Heart right ventricle (tissue), 16 donors: ENCODE data around the gene LRFN3. TPM values are rescaled to one million over a fixed set of nuclear protein-coding genes. Genes with fewer than 3 reads are reported as not detected.

Source experiments
- ATAC-seq, 8 donors: fragments of 200-7000 bp; cut with Tn5 transposase; one replicate each; pipeline ENCODE4 v1.9.1; 2020; ENCODE audit warnings: mild to moderate bottlenecking in 8 of 8, moderate library complexity in 8 of 8, moderate number of reproducible peaks in 1 of 8
- DNase-seq, 2 donors: peaks; one replicate each; pipeline ENCODE4 v3.0.0-alpha.2; 2020
- H3K27ac ChIP-seq, 10 donors: fragments of 200-600 bp; sonication (generic) in 2 of 10; one replicate each; pipeline versions ENCODE4 v1.5.0 to v1.8.0; 2020 to 2022; ENCODE audit warnings: mild to moderate bottlenecking in 3 of 10
- H3K27me3 ChIP-seq, 7 donors: fragments of 200-600 bp; one replicate each; pipeline ENCODE4 v1.8.0; 2021 to 2022; ENCODE audit warnings: mild to moderate bottlenecking in 2 of 7
- H3K36me3 ChIP-seq, 9 donors: fragments of 200-600 bp; sonication (generic) in 1 of 9; one replicate each; pipeline versions ENCODE4 v1.5.0 to v1.8.0; 2020 to 2022; ENCODE audit warnings: mild to moderate bottlenecking in 2 of 9
- H3K4me1 ChIP-seq, 9 donors: fragments of 200-600 bp; sonication (generic) in 1 of 9; one replicate each; pipeline versions ENCODE4 v1.5.0 to v1.8.0; 2020 to 2022; ENCODE audit warnings: mild to moderate bottlenecking in 4 of 9
- H3K4me3 ChIP-seq, 10 donors: fragments of 200-600 bp; sonication (generic) in 2 of 10; one replicate each; pipeline versions ENCODE4 v1.5.0 to v1.8.0; 2020 to 2022; ENCODE audit warnings: mild to moderate bottlenecking in 7 of 10, moderate library complexity in 2 of 10
- H3K9me3 ChIP-seq, 11 donors: fragments of 200-600 bp in 10 of 11; sonication (generic) in 2 of 11; one replicate each; pipeline versions ENCODE4 v1.5.0 to v1.8.0; 2013 to 2022; ENCODE audit warnings: mild to moderate bottlenecking in 2 of 11, control low read depth in 1 of 11, moderate library complexity in 1 of 11
- WGBS, 2 donors: extraction: QIAGEN DNeasy Blood & Tissue Kit; methylation state at CpG; one replicate each; pipeline ENCODE4 v1.1.7; 2013; ENCODE audit warnings: inconsistent platforms in 1 of 2; 5-methylcytosine and 5-hydroxymethylcytosine counted together
- intact Hi-C, 10 donors: fragments of 100-400 bp; cut with DNase I; formaldehyde crosslinking; loops; one replicate each; pipeline versions ENCODE4 v1.11.1 to v1.14.2; 2022
- polyA plus RNA-seq, 2 donors: library from polyadenylated mRNA; stranded (reverse); fragments of 200-250 nt; gene quantifications; one replicate each; pipeline ENCODE4 v1.2.3, GENCODE V29; 2013
- total RNA-seq, 10 donors: library from RNA; stranded (reverse); fragmentation: NEBNext Ultra II Directional in 3 of 10; extraction: Animal tissue kit (Norgen Biotek cat#: 25700) in 3 of 10; gene quantifications; one replicate each; pipeline versions ENCODE4 v1.2.1 to v1.2.4, GENCODE V29; 2021 to 2023
- TF ChIP-seq, protein P1 (sequence below), 9 donors: fragments of 200-600 bp; sonication (generic) in 2 of 9; IDR thresholded peaks; one replicate each; pipeline versions ENCODE4 v1.5.0 to v1.8.0; 2021 to 2022; ENCODE audit warnings: antibody characterized with exemption in 9 of 9, mild to moderate bottlenecking in 5 of 9, moderate library complexity in 1 of 9
- donor health status: Arrhythmogenic right ventricular cardiomyopathy.
- donor health status: ischemic (EF 13 %, LVEDD 7.1; RV severe dilation, severe dysfunction).
- donor health status: healthy with polysubstance abuse.
- donor health status: DM: no; HTN: yes; CAD: no.
- donor health status: DM: no; HTN: no; CAD: no.
- donor health status: ischemic (EF 25% LVEDD 6.9; RV normal size, moderate dysfunction).
- donor health status: ischemic (EF 25% LVEDD 5.7; RV mildly dilated, moderate dysfunction).
- donor health status: healthy.
- donor health status: DM: yes; HTN: yes; CAD: no.
- donor health status: Ischemic cardiomyopathy.
- donor health status: ischemic (EF 35%, LVEDD 5.7; RV mildly dilated, moderate dysfunction).
- donor health status: nonischemic (EF 11% LVEDD 7.7; RV severe dilation, severe dysfunction).
- donor health status: DM: yes; HTN: yes; CAD: no.
- donor health status: PGD.
- donor health status: ischemic (EF 29% LVEDD 5.4; RV normal size, mild dysfunction).
- donor health status: nonischemic (EF 23%, LVEDD 6.1; RV moderate dilation, normal function).

LRFN3 gene
- total and polyA plus RNA-seq, 12 donors, result 3.4 to 9.6 (median 5.8) TPM

DNA sequence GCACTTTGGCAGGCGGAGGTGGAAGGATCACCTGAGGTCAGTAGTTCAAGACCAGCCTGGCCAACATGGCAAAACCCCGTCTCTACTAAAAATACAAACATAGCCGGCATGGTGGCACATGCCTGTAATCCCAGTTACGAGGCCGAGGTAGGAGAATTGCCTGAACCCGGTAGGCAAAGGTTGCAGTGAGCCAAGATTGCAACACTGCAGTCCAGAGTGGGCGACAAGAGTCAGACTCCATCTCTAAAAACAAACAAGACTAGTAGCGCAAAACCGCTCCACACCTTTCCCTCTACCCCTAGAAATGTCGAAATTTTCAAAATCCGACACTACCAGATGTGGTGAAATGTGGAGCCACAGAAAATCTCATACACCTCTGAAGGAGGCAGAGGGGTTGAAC lies 16.9 kb upstream of the LRFN3 start:
- H3K4me1 ChIP-seq, result peaks cover 0 to 11% (median 0%) of the 10 kb centered on the region in 9 donors
- ATAC-seq, result no peak
- TF ChIP-seq, protein P1, sequence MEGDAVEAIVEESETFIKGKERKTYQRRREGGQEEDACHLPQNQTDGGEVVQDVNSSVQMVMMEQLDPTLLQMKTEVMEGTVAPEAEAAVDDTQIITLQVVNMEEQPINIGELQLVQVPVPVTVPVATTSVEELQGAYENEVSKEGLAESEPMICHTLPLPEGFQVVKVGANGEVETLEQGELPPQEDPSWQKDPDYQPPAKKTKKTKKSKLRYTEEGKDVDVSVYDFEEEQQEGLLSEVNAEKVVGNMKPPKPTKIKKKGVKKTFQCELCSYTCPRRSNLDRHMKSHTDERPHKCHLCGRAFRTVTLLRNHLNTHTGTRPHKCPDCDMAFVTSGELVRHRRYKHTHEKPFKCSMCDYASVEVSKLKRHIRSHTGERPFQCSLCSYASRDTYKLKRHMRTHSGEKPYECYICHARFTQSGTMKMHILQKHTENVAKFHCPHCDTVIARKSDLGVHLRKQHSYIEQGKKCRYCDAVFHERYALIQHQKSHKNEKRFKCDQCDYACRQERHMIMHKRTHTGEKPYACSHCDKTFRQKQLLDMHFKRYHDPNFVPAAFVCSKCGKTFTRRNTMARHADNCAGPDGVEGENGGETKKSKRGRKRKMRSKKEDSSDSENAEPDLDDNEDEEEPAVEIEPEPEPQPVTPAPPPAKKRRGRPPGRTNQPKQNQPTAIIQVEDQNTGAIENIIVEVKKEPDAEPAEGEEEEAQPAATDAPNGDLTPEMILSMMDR (IDR thresholded peaks at IDR 0.05), result no peak
- H3K36me3 ChIP-seq, result no peaks in the 10 kb centered on the region
- 90 to 92% methylated on average over 11 of the region's 11 CpGs for WGBS, 2 donors
- H3K9me3 ChIP-seq, result no peaks in the 10 kb centered on the region
- no peak for DNase-seq
- H3K27ac ChIP-seq, result no peak overlapping the region
- H3K4me3 ChIP-seq, result no peak overlapping the region
- intact Hi-C loops, result no loop called here
- peaks cover 0 to 15% (median 0%) of the 10 kb centered on the region in 7 donors for H3K27me3 ChIP-seq

DNA sequence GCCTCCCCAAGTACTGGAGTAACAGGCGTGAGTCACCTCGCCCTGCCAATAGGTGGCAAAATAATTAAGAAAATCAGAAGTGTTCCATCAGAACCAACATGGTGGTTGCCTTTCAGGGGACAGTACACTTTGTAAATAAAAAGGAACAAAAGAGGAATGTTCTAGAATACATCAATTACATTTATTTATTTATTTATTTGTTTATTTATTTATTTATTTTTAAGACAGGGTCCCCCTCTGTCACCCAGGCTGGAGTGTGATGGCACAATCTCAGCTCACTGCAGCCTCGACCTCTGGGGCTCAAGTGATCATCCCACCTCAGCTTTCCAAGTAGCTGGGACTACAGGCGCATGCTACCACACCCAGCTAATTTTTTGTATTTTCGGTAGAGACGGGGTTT lies 15.2 kb upstream of the LRFN3 start:
- peaks cover 0 to 13% (median 0%) of the 10 kb centered on the region in 11 donors for H3K9me3 ChIP-seq
- H3K4me3 ChIP-seq, result no peak overlapping the region
- 82 to 88% methylated on average over 6 of the region's 6 CpGs for WGBS, 2 donors
- TF ChIP-seq, protein P1 (IDR thresholded peaks at IDR 0.05), result no peak
- H3K4me1 ChIP-seq, result no peaks in the 10 kb centered on the region
- peaks cover 0 to 21% (median 5%) of the 10 kb centered on the region in 7 donors for H3K27me3 ChIP-seq
- DNase-seq, result no peak
- no peak for ATAC-seq
- H3K36me3 ChIP-seq, result no peaks in the 10 kb centered on the region
- intact Hi-C loops, result no loop called here
- no peak overlapping the region for H3K27ac ChIP-seq

DNA sequence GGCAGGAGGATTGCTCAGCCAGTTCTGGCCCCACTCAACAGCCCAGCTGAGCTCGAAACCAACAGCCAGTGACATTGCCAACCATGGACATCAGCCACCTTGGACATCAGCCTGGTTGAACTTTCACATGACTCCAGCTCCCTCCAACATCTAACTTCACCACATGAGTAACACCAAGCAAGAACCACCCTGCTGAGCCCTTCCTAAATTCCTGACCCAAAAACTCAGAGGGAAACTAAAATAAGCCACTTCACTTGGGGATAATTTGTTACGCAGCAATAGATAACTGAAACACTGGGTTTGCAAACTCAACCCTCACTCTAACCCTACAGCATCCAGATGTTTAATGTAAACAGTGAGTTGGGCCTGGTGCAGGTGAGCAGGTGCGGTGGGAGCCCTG lies 10.7 kb upstream of the LRFN3 start:
- 83 to 88% methylated on average over 3 of the region's 3 CpGs for WGBS, 2 donors
- Histone ChIP-seq H3K36me3 (no peaks in the 10 kb centered on the region), H3K27ac (no peak overlapping the region), H3K27me3 (peaks cover 0 to 18% (median 0%) of the 10 kb centered on the region in 7 donors), H3K4me3 (no peak overlapping the region), H3K9me3 (peaks cover 0 to 14% (median 0%) of the 10 kb centered on the region in 11 donors), H3K4me1 (peaks cover 0 to 20% (median 0%) of the 10 kb centered on the region in 9 donors)
- intact Hi-C loops, result no loop called here
- TF ChIP-seq, protein P1 (IDR thresholded peaks at IDR 0.05), result no peak
- DNase-seq, result no peak
- no peak for ATAC-seq

DNA sequence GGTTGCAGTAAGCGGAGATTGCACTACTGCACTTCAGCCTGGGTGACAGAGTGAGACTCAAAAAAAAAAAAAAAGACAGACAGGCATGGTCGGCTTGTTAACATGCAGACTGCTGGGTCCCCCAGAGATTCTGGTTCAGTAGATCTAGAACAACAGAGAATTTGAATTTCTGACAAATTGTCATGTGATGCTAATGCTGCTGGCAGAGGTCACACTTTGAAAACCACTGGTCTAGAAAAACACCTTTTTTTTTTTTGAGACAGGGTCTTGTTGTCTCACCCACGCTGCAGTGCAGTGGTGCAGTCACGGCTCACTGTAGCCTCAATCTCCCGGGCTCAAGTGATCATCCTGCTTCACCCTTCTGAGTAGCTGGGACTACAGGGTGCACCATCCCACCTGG lies 7.7 kb upstream of the LRFN3 start:
- 81 to 83% methylated on average over 5 of the region's 5 CpGs for WGBS, 2 donors
- no peak overlapping the region for H3K4me3 ChIP-seq

More for the DNA sequence above, 7.7 kb upstream of the LRFN3 start:
- DNase-seq, result no peak
- TF ChIP-seq, protein P1 (IDR thresholded peaks at IDR 0.05), result no peak
- no peak for ATAC-seq
- Histone ChIP-seq H3K4me1 (peaks cover 0 to 33% (median 4%) of the 10 kb centered on the region in 9 donors), H3K36me3 (no peaks in the 10 kb centered on the region), H3K27ac (peak overlapping the region in 1 of 10 donors; percentile 88), H3K9me3 (peaks cover 0 to 14% (median 0%) of the 10 kb centered on the region in 11 donors), H3K27me3 (peaks cover 0 to 18% (median 0%) of the 10 kb centered on the region in 7 donors)
- intact Hi-C loops, result no loop called here
